ENCODE results near the gene UBP1.
"Not testable (repeated sequence)": the region's sequence is repeated elsewhere in the genome, so short reads cannot be mapped to it uniquely, and the experiment has no call there.

UBP1 gene

GRCh38 chr3:33473813-33474212, 33.6 kb upstream of the UBP1 start:
- H3K27me3 ChIP-seq (replicated peaks; ENCODE audit: control insufficient read depth, insufficient read depth, low read length), result no peaks in the 10 kb centered on the region
- TF ChIP-seq CTCF (IDR thresholded peaks at IDR 0.05; ENCODE audit: insufficient read depth, low read length, poor library complexity, severe bottlenecking), result no peak
- no peak overlapping the region for H3K4me3 ChIP-seq (replicated peaks; ENCODE audit: low read depth, low read length)
- no peaks in the 10 kb centered on the region for H3K36me3 ChIP-seq (ENCODE audit: control insufficient read depth, insufficient read depth, low read length)
- no peak for DNase-seq (ENCODE audit: extremely low read depth, insufficient read length)

- Histone ChIP-seq H3K36me3 (ENCODE audit: control insufficient read depth, insufficient read depth, low read length) (no peaks in the 10 kb centered on the region), H3K4me3 (replicated peaks; ENCODE audit: low read depth, low read length) (no peak overlapping the region), H3K27me3 (replicated peaks; ENCODE audit: control insufficient read depth, insufficient read depth, low read length) (no peaks in the 10 kb centered on the region)
- DNase-seq (ENCODE audit: extremely low read depth, insufficient read length), result no peak
- no peak for TF ChIP-seq CTCF (IDR thresholded peaks at IDR 0.05; ENCODE audit: insufficient read depth, low read length, poor library complexity, severe bottlenecking)
Observed at GRCh38 chr3:33467786-33468185, 27.6 kb upstream of the UBP1 start.

GRCh38 chr3:33461097-33461496, 20.9 kb upstream of the UBP1 start:
- Histone ChIP-seq H3K27me3 (replicated peaks; ENCODE audit: control insufficient read depth, insufficient read depth, low read length) (no peaks in the 10 kb centered on the region), H3K36me3 (ENCODE audit: control insufficient read depth, insufficient read depth, low read length) (no peaks in the 10 kb centered on the region), H3K4me3 (replicated peaks; ENCODE audit: low read depth, low read length) (no peak overlapping the region)
- DNase-seq (ENCODE audit: extremely low read depth, insufficient read length), result no peak
- TF ChIP-seq CTCF (IDR thresholded peaks at IDR 0.05; ENCODE audit: insufficient read depth, low read length, poor library complexity, severe bottlenecking), result no peak

- DNase-seq (ENCODE audit: extremely low read depth, insufficient read length); H3K27me3 ChIP-seq (replicated peaks; ENCODE audit: control insufficient read depth, insufficient read depth, low read length); H3K36me3 ChIP-seq (ENCODE audit: control insufficient read depth, insufficient read depth, low read length); H3K4me3 ChIP-seq (replicated peaks; ENCODE audit: low read depth, low read length): not testable (repeated sequence)
Observed at GRCh38 chr3:33459577-33459976, 19.4 kb upstream of the UBP1 start.

GRCh38 chr3:33458446-33458845, 18.2 kb upstream of the UBP1 start:
- TF ChIP-seq CTCF (IDR thresholded peaks at IDR 0.05; ENCODE audit: insufficient read depth, low read length, poor library complexity, severe bottlenecking), result no peak
- Histone ChIP-seq H3K36me3 (ENCODE audit: control insufficient read depth, insufficient read depth, low read length) (no peaks in the 10 kb centered on the region), H3K4me3 (replicated peaks; ENCODE audit: low read depth, low read length) (no peak overlapping the region), H3K27me3 (replicated peaks; ENCODE audit: control insufficient read depth, insufficient read depth, low read length) (no peaks in the 10 kb centered on the region)
- no peak for DNase-seq (ENCODE audit: extremely low read depth, insufficient read length)

- no peaks in the 10 kb centered on the region for H3K36me3 ChIP-seq (ENCODE audit: control insufficient read depth, insufficient read depth, low read length)
- TF ChIP-seq CTCF (IDR thresholded peaks at IDR 0.05; ENCODE audit: insufficient read depth, low read length, poor library complexity, severe bottlenecking), result no peak
- DNase-seq (ENCODE audit: extremely low read depth, insufficient read length), result no peak
- no peaks in the 10 kb centered on the region for H3K27me3 ChIP-seq (replicated peaks; ENCODE audit: control insufficient read depth, insufficient read depth, low read length)
- H3K4me3 ChIP-seq (replicated peaks; ENCODE audit: low read depth, low read length), result no peak overlapping the region
Observed at GRCh38 chr3:33456756-33457155, 16.6 kb upstream of the UBP1 start.
